IMR-90 (cell line): ENCODE data around the gene KRT6A. TPM values are rescaled to one million over a fixed set of nuclear protein-coding genes. Genes with fewer than 3 reads are reported as not detected.

Experiments used
- ATAC-seq: fragments of 200-7000 bp; cut with Tn5 transposase; 2 replicates; pipeline ENCODE4 v1.9.1; 2020; ENCODE audit warnings: low read depth, mild to moderate bottlenecking, moderate library complexity
- BruUV-seq: library from RNA; stranded (reverse); fragments of 400-500 nt; replicated peaks from 2 replicates; lab custom pipeline; 2021; lab: Mats Ljungman, UMichigan
- CTCF ChIA-PET: fragments of 300-600 bp; formaldehyde crosslinking; extraction: SDS; loops from one replicate; lab custom pipeline; 2021; ENCODE audit warnings: antibody characterized with exemption; lab: Yijun Ruan, JAX
- POLR2A ChIA-PET: fragments of 300-600 bp; sonication (Branson Sonifier 250); formaldehyde crosslinking; loops from one replicate; lab custom pipeline; 2022; ENCODE audit warnings: antibody characterized with exemption; ENCODE audit not compliant: unreplicated experiment; lab: Charles Lee
- DNase-seq: peaks from one replicate; pipeline ENCODE4 v3.0.0; 2013
- H2AFZ ChIP-seq: replicated peaks from 2 replicates; pipeline ENCODE3; 2013; ENCODE audit warnings: low read length, mild to moderate bottlenecking; ENCODE audit not compliant: poor library complexity
- H2AK5ac ChIP-seq: 2 replicates; pipeline ENCODE4 v1.6.1; 2013; ENCODE audit warnings: low read depth, low read length, inconsistent platforms
- H2AK9ac ChIP-seq: replicated peaks from 2 replicates; pipeline ENCODE3; 2013; ENCODE audit warnings: mild to moderate bottlenecking, low read depth, low read length, moderate library complexity; ENCODE audit not compliant: poor library complexity
- H2BK120ac ChIP-seq: 2 replicates; pipeline ENCODE4 v1.6.1; 2013; ENCODE audit warnings: low read depth, low read length, inconsistent platforms
- H2BK15ac ChIP-seq: 3 replicates; pipeline ENCODE4 v1.6.1; 2013; ENCODE audit warnings: low read depth, low read length, inconsistent platforms
- H2BK20ac ChIP-seq: 2 replicates; pipeline ENCODE4 v1.6.1; 2013; ENCODE audit warnings: low read depth, mild to moderate bottlenecking, inconsistent platforms, low read length, moderate library complexity
- H2BK5ac ChIP-seq: 2 replicates; pipeline ENCODE4 v1.6.1; 2013; ENCODE audit warnings: mild to moderate bottlenecking, low read depth, low read length, inconsistent platforms; ENCODE audit not compliant: poor library complexity, severe bottlenecking
- H3K14ac ChIP-seq: replicated peaks from 2 replicates; pipeline ENCODE4 v1.6.1; 2013; ENCODE audit warnings: low read depth, low read length, inconsistent platforms
- H3K18ac ChIP-seq: 2 replicates; pipeline ENCODE4 v1.6.1; 2013; ENCODE audit warnings: low read depth, low read length, control low read depth
- H3K23ac ChIP-seq: 2 replicates; pipeline ENCODE4 v1.6.1; 2013; ENCODE audit warnings: low read depth, low read length, inconsistent platforms
- H3K27ac ChIP-seq: 2 replicates; pipeline ENCODE4 v1.5.1; 2013; ENCODE audit warnings: mild to moderate bottlenecking, control low read depth, low read length; ENCODE audit not compliant: insufficient read depth
- H3K27me3 ChIP-seq: 2 replicates; pipeline ENCODE4 v1.6.1; 2013; ENCODE audit warnings: low read length; ENCODE audit not compliant: control insufficient read depth, insufficient read depth
- H3K36me3 ChIP-seq: 2 replicates; pipeline ENCODE4 v1.6.1; 2013; ENCODE audit warnings: low read length, mixed read lengths; ENCODE audit not compliant: control insufficient read depth, insufficient read depth
- H3K4ac ChIP-seq: 2 replicates; pipeline ENCODE4 v1.6.1; 2013; ENCODE audit warnings: low read depth, low read length, inconsistent platforms
- H3K4me1 ChIP-seq: 2 replicates; pipeline ENCODE4 v1.6.1; 2013; ENCODE audit warnings: low read length, mixed read lengths; ENCODE audit not compliant: control insufficient read depth, insufficient read depth
- H3K4me2 ChIP-seq: 2 replicates; pipeline ENCODE4 v1.6.1; 2013; ENCODE audit warnings: low read depth, mild to moderate bottlenecking, control low read depth, low read length, moderate library complexity
- H3K4me3 ChIP-seq: 2 replicates; pipeline ENCODE4 v1.5.1; 2013; ENCODE audit warnings: low read depth, mild to moderate bottlenecking, control low read depth, low read length, moderate library complexity; ENCODE audit not compliant: insufficient read depth
- H3K56ac ChIP-seq: 2 replicates; pipeline ENCODE4 v1.6.1; 2013; ENCODE audit warnings: low read length, inconsistent platforms; ENCODE audit not compliant: insufficient read depth; ENCODE audit errors: extremely low read depth
- H3K79me1 ChIP-seq, 2 experiments: 2 replicates each; pipeline ENCODE4 v1.6.1; 2013; ENCODE audit warnings: low read length in 2 of 2, inconsistent platforms in 1 of 2, low read depth in 1 of 2
- H3K9ac ChIP-seq: 2 replicates; pipeline ENCODE4 v1.6.1; 2013; ENCODE audit warnings: low read depth, low read length, control low read depth
- H3K9me1 ChIP-seq: 2 replicates; pipeline ENCODE4 v1.6.1; 2013; ENCODE audit warnings: low read length, inconsistent platforms; ENCODE audit not compliant: insufficient read depth
- H3K9me3 ChIP-seq: 2 replicates; pipeline ENCODE4 v1.6.1; 2013; ENCODE audit warnings: low read length; ENCODE audit not compliant: control insufficient read depth, insufficient read depth
- H4K20me1 ChIP-seq: 2 replicates; pipeline ENCODE4 v1.6.1; 2013; ENCODE audit warnings: low read length, inconsistent platforms; ENCODE audit not compliant: insufficient read depth
- H4K5ac ChIP-seq: 2 replicates; pipeline ENCODE4 v1.6.1; 2013; ENCODE audit warnings: mild to moderate bottlenecking, low read depth, low read length, control low read depth
- H4K8ac ChIP-seq, 2 experiments: 2 replicates each; pipeline ENCODE4 v1.6.1; 2013; ENCODE audit warnings: low read depth in 2 of 2, low read length in 2 of 2, control low read depth in 1 of 2, inconsistent platforms in 1 of 2
- H4K91ac ChIP-seq: 2 replicates; pipeline ENCODE4 v1.6.1; 2013; ENCODE audit warnings: low read depth, low read length, inconsistent platforms; ENCODE audit not compliant: insufficient read depth
- CEBPB ChIP-seq: IDR thresholded peaks from 2 replicates; pipeline ENCODE4 v1.6.1; 2012; ENCODE audit warnings: low read depth, low read length, improper control_type of control experiment
- CHD1 ChIP-seq: IDR thresholded peaks from 2 replicates; pipeline ENCODE4 v1.6.1; 2012; ENCODE audit warnings: low read depth, low read length, improper control_type of control experiment
- FOS ChIP-seq: fragments of 150-350 bp; IDR thresholded peaks from 2 replicates; pipeline ENCODE4 v1.6.1; 2016; ENCODE audit warnings: low read depth, low read length
- MAFK ChIP-seq: IDR thresholded peaks from 2 replicates; pipeline ENCODE4 v1.6.1; 2012; ENCODE audit warnings: low read depth, low read length, improper control_type of control experiment
- MAZ ChIP-seq: IDR thresholded peaks from 2 replicates; pipeline ENCODE4 v1.6.1; 2012; ENCODE audit warnings: low read depth, mild to moderate bottlenecking, low read length, improper control_type of control experiment, moderate library complexity, borderline replicate concordance
- NFE2L2 ChIP-seq: fragments of 150-350 bp; IDR thresholded peaks from 2 replicates; pipeline ENCODE4 v1.6.1; 2016; ENCODE audit warnings: low read depth, mild to moderate bottlenecking, low read length
- POLR2A ChIP-seq: IDR thresholded peaks from 2 replicates; pipeline ENCODE4 v1.6.1; 2012; ENCODE audit warnings: mild to moderate bottlenecking, low read depth, low read length
- RAD21 ChIP-seq: IDR thresholded peaks from 2 replicates; pipeline ENCODE4 v1.6.1; 2012; ENCODE audit warnings: low read length, improper control_type of control experiment
- RCOR1 ChIP-seq: IDR thresholded peaks from 2 replicates; pipeline ENCODE4 v1.6.1; 2012; ENCODE audit warnings: mild to moderate bottlenecking, low read length, improper control_type of control experiment; ENCODE audit not compliant: insufficient replicate concordance
- SMC3 ChIP-seq: fragments of 150-350 bp; IDR thresholded peaks from 2 replicates; pipeline ENCODE4 v1.6.1; 2016; ENCODE audit warnings: low read depth, mild to moderate bottlenecking, antibody characterized with exemption, low read length, moderate library complexity
- WGBS, 2 experiments: methylation state at CpG; one replicate each; pipeline versions ENCODE4 v1.1.5 to v1.1.7; 2013; ENCODE audit warnings: missing lambda C conversion rate in 2 of 2; ENCODE audit not compliant: insufficient read length in 1 of 2; ENCODE audit errors: extremely low coverage in 2 of 2; 5-methylcytosine and 5-hydroxymethylcytosine counted together
- dilution Hi-C: fragments of 300-500 bp; cut with HindIII; formaldehyde crosslinking; loops from one replicate; pipeline ENCODE4 v1.14.3; 2018; ENCODE audit warnings: low sequenced_read_pairs; ENCODE audit not compliant: unreplicated experiment
- in situ Hi-C: fragments of 300-500 bp; cut with MboI; formaldehyde crosslinking; loops from 3 replicates; pipeline ENCODE4 v1.14.3; 2019; ENCODE audit warnings: low sequenced_read_pairs, inconsistent platforms, mixed read lengths
- intact Hi-C: fragments of 100-400 bp; cut with micrococcal nuclease; formaldehyde crosslinking; loops from 2 replicates; pipeline ENCODE4 v1.10.0; 2022
- polyA plus RNA-seq, 3 experiments: library from polyadenylated mRNA; depleted of rRNA; stranded (reverse); fragments of >200 nt; gene quantifications; 2 replicates each; pipeline ENCODE4 v1.2.3, GENCODE V29; 2012; ENCODE audit warnings: low replicate concordance in 1 of 3
- total RNA-seq: library from RNA; depleted of rRNA; stranded (reverse); fragments of >200 nt; gene quantifications from 2 replicates; pipeline ENCODE4 v1.2.3, GENCODE V29; 2012
- TF ChIP-seq, protein P1 (sequence below): conservative IDR thresholded peaks from 2 replicates; pipeline ENCODE4 v1.5.1; 2012; ENCODE audit warnings: mild to moderate bottlenecking, low read depth, low read length, improper control_type of control experiment

The KRT6A gene
- total and polyA plus RNA-seq, 2 of the 4 experiments (the other 2 are of a cell fraction): not detected

- Histone ChIP-seq H3K4me1 (no peaks in the 10 kb centered on the region), H3K4me3 (no peak overlapping the region), H3K27me3 (peaks cover 28% of the 10 kb centered on the region), H2BK120ac (no peak overlapping the region), H2BK5ac (no peak overlapping the region), H3K79me1 (no peaks in the 10 kb centered on the region), H4K8ac (no peak overlapping the region), H3K4ac (no peak overlapping the region), H4K20me1 (no peaks in the 10 kb centered on the region), H3K18ac (no peak overlapping the region), H3K27ac (no peak overlapping the region), H3K36me3 (no peaks in the 10 kb centered on the region), H4K5ac (no peak overlapping the region), H3K9me3 (no peaks in the 10 kb centered on the region), H3K14ac (no peak overlapping the region), H3K9ac (no peak overlapping the region), H3K4me2 (no peak overlapping the region), H3K23ac (no peak overlapping the region), H4K91ac (no peak overlapping the region), H3K56ac (no peak overlapping the region), H3K9me1 (no peaks in the 10 kb centered on the region), H2AK9ac (no peak overlapping the region), H2BK20ac (no peak overlapping the region), H2AK5ac (no peak overlapping the region), H2BK15ac (no peak overlapping the region), H2AFZ (no peak overlapping the region)
- in situ Hi-C loops: no loop called here
- WGBS, 2 experiments: no CpG with 5 or more reads among the region's 2 CpGs
- dilution Hi-C loops: no loop called here
- no TSS peak for BruUV-seq
- POLR2A ChIA-PET: no interaction called here
- DNase-seq: no peak
- no peak for TF ChIP-seq CHD1
- no peak for TF ChIP-seq POLR2A
- no peak for TF ChIP-seq RAD21
- no peak for TF ChIP-seq FOS
- no peak for TF ChIP-seq SMC3
- TF ChIP-seq CEBPB: no peak
- TF ChIP-seq MAFK: no peak
- TF ChIP-seq NFE2L2: no peak
- TF ChIP-seq, protein P1, sequence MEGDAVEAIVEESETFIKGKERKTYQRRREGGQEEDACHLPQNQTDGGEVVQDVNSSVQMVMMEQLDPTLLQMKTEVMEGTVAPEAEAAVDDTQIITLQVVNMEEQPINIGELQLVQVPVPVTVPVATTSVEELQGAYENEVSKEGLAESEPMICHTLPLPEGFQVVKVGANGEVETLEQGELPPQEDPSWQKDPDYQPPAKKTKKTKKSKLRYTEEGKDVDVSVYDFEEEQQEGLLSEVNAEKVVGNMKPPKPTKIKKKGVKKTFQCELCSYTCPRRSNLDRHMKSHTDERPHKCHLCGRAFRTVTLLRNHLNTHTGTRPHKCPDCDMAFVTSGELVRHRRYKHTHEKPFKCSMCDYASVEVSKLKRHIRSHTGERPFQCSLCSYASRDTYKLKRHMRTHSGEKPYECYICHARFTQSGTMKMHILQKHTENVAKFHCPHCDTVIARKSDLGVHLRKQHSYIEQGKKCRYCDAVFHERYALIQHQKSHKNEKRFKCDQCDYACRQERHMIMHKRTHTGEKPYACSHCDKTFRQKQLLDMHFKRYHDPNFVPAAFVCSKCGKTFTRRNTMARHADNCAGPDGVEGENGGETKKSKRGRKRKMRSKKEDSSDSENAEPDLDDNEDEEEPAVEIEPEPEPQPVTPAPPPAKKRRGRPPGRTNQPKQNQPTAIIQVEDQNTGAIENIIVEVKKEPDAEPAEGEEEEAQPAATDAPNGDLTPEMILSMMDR: no peak
- no peak for TF ChIP-seq MAZ
- no peak for TF ChIP-seq RCOR1
- CTCF ChIA-PET: no interaction called here
- no peak for ATAC-seq
- intact Hi-C loops: no loop called here
These were observed 37.3 kb upstream of the KRT6A start for GRCh38 chr12:52530366-52530765.
